IMR-90 (cell line): ENCODE results near the gene HYAL2. TPM values are rescaled to one million over a fixed set of nuclear protein-coding genes. Genes with fewer than 3 reads are reported as not detected.
A peak's percentile ranks its signal among the peaks of the same experiment; 100 is the strongest.

Experiments
- ATAC-seq: fragments of 200-7000 bp; cut with Tn5 transposase; 2 replicates; pipeline ENCODE4 v1.9.1; 2020; ENCODE audit warnings: low read depth, mild to moderate bottlenecking, moderate library complexity
- BruUV-seq: library from RNA; stranded (reverse); fragments of 400-500 nt; replicated peaks from 2 replicates; lab custom pipeline; 2021; lab: Mats Ljungman, UMichigan
- CTCF ChIA-PET: fragments of 300-600 bp; formaldehyde crosslinking; extraction: SDS; loops from one replicate; lab custom pipeline; 2021; ENCODE audit warnings: antibody characterized with exemption; lab: Yijun Ruan, JAX
- POLR2A ChIA-PET: fragments of 300-600 bp; sonication (Branson Sonifier 250); formaldehyde crosslinking; loops from one replicate; lab custom pipeline; 2022; ENCODE audit warnings: antibody characterized with exemption; ENCODE audit not compliant: unreplicated experiment; lab: Charles Lee
- DNase-seq: peaks from one replicate; pipeline ENCODE4 v3.0.0; 2013
- H2AFZ ChIP-seq: replicated peaks from 2 replicates; pipeline ENCODE3; 2013; ENCODE audit warnings: low read length, mild to moderate bottlenecking; ENCODE audit not compliant: poor library complexity
- H2AK5ac ChIP-seq: 2 replicates; pipeline ENCODE4 v1.6.1; 2013; ENCODE audit warnings: low read depth, low read length, inconsistent platforms
- H2AK9ac ChIP-seq: replicated peaks from 2 replicates; pipeline ENCODE3; 2013; ENCODE audit warnings: mild to moderate bottlenecking, low read depth, low read length, moderate library complexity; ENCODE audit not compliant: poor library complexity
- H2BK120ac ChIP-seq: 2 replicates; pipeline ENCODE4 v1.6.1; 2013; ENCODE audit warnings: low read depth, low read length, inconsistent platforms
- H2BK15ac ChIP-seq: 3 replicates; pipeline ENCODE4 v1.6.1; 2013; ENCODE audit warnings: low read depth, low read length, inconsistent platforms
- H2BK20ac ChIP-seq: 2 replicates; pipeline ENCODE4 v1.6.1; 2013; ENCODE audit warnings: low read depth, mild to moderate bottlenecking, inconsistent platforms, low read length, moderate library complexity
- H2BK5ac ChIP-seq: 2 replicates; pipeline ENCODE4 v1.6.1; 2013; ENCODE audit warnings: mild to moderate bottlenecking, low read depth, low read length, inconsistent platforms; ENCODE audit not compliant: poor library complexity, severe bottlenecking
- H3K14ac ChIP-seq: replicated peaks from 2 replicates; pipeline ENCODE4 v1.6.1; 2013; ENCODE audit warnings: low read depth, low read length, inconsistent platforms
- H3K18ac ChIP-seq: 2 replicates; pipeline ENCODE4 v1.6.1; 2013; ENCODE audit warnings: low read depth, low read length, control low read depth
- H3K23ac ChIP-seq: 2 replicates; pipeline ENCODE4 v1.6.1; 2013; ENCODE audit warnings: low read depth, low read length, inconsistent platforms
- H3K27ac ChIP-seq: 2 replicates; pipeline ENCODE4 v1.5.1; 2013; ENCODE audit warnings: mild to moderate bottlenecking, control low read depth, low read length; ENCODE audit not compliant: insufficient read depth
- H3K27me3 ChIP-seq: 2 replicates; pipeline ENCODE4 v1.6.1; 2013; ENCODE audit warnings: low read length; ENCODE audit not compliant: control insufficient read depth, insufficient read depth
- H3K36me3 ChIP-seq: 2 replicates; pipeline ENCODE4 v1.6.1; 2013; ENCODE audit warnings: low read length, mixed read lengths; ENCODE audit not compliant: control insufficient read depth, insufficient read depth
- H3K4ac ChIP-seq: 2 replicates; pipeline ENCODE4 v1.6.1; 2013; ENCODE audit warnings: low read depth, low read length, inconsistent platforms
- H3K4me1 ChIP-seq: 2 replicates; pipeline ENCODE4 v1.6.1; 2013; ENCODE audit warnings: low read length, mixed read lengths; ENCODE audit not compliant: control insufficient read depth, insufficient read depth
- H3K4me2 ChIP-seq: 2 replicates; pipeline ENCODE4 v1.6.1; 2013; ENCODE audit warnings: low read depth, mild to moderate bottlenecking, control low read depth, low read length, moderate library complexity
- H3K4me3 ChIP-seq: 2 replicates; pipeline ENCODE4 v1.5.1; 2013; ENCODE audit warnings: low read depth, mild to moderate bottlenecking, control low read depth, low read length, moderate library complexity; ENCODE audit not compliant: insufficient read depth
- H3K56ac ChIP-seq: 2 replicates; pipeline ENCODE4 v1.6.1; 2013; ENCODE audit warnings: low read length, inconsistent platforms; ENCODE audit not compliant: insufficient read depth; ENCODE audit errors: extremely low read depth
- H3K79me1 ChIP-seq, 2 experiments: 2 replicates each; pipeline ENCODE4 v1.6.1; 2013; ENCODE audit warnings: low read length in 2 of 2, inconsistent platforms in 1 of 2, low read depth in 1 of 2
- H3K9ac ChIP-seq: 2 replicates; pipeline ENCODE4 v1.6.1; 2013; ENCODE audit warnings: low read depth, low read length, control low read depth
- H3K9me1 ChIP-seq: 2 replicates; pipeline ENCODE4 v1.6.1; 2013; ENCODE audit warnings: low read length, inconsistent platforms; ENCODE audit not compliant: insufficient read depth
- H3K9me3 ChIP-seq: 2 replicates; pipeline ENCODE4 v1.6.1; 2013; ENCODE audit warnings: low read length; ENCODE audit not compliant: control insufficient read depth, insufficient read depth
- H4K20me1 ChIP-seq: 2 replicates; pipeline ENCODE4 v1.6.1; 2013; ENCODE audit warnings: low read length, inconsistent platforms; ENCODE audit not compliant: insufficient read depth
- H4K5ac ChIP-seq: 2 replicates; pipeline ENCODE4 v1.6.1; 2013; ENCODE audit warnings: mild to moderate bottlenecking, low read depth, low read length, control low read depth
- H4K8ac ChIP-seq, 2 experiments: 2 replicates each; pipeline ENCODE4 v1.6.1; 2013; ENCODE audit warnings: low read depth in 2 of 2, low read length in 2 of 2, control low read depth in 1 of 2, inconsistent platforms in 1 of 2
- H4K91ac ChIP-seq: 2 replicates; pipeline ENCODE4 v1.6.1; 2013; ENCODE audit warnings: low read depth, low read length, inconsistent platforms; ENCODE audit not compliant: insufficient read depth
- CEBPB ChIP-seq: IDR thresholded peaks from 2 replicates; pipeline ENCODE4 v1.6.1; 2012; ENCODE audit warnings: low read depth, low read length, improper control_type of control experiment
- CTCF ChIP-seq: conservative IDR thresholded peaks from 2 replicates; pipeline ENCODE4 v1.5.1; 2012; ENCODE audit warnings: mild to moderate bottlenecking, low read depth, low read length, improper control_type of control experiment
- MXI1 ChIP-seq: IDR thresholded peaks from 2 replicates; pipeline ENCODE4 v1.6.1; 2012; ENCODE audit warnings: low read depth, mild to moderate bottlenecking, low read length, moderate library complexity, borderline replicate concordance
- POLR2A ChIP-seq: IDR thresholded peaks from 2 replicates; pipeline ENCODE4 v1.6.1; 2012; ENCODE audit warnings: mild to moderate bottlenecking, low read depth, low read length
- RAD21 ChIP-seq: IDR thresholded peaks from 2 replicates; pipeline ENCODE4 v1.6.1; 2012; ENCODE audit warnings: low read length, improper control_type of control experiment
- SMC3 ChIP-seq: fragments of 150-350 bp; IDR thresholded peaks from 2 replicates; pipeline ENCODE4 v1.6.1; 2016; ENCODE audit warnings: low read depth, mild to moderate bottlenecking, antibody characterized with exemption, low read length, moderate library complexity
- USF2 ChIP-seq: fragments of 150-350 bp; IDR thresholded peaks from 2 replicates; pipeline ENCODE4 v1.6.1; 2017; ENCODE audit warnings: mild to moderate bottlenecking, antibody characterized with exemption, low read length, low read depth
- WGBS, 2 experiments: methylation state at CpG; one replicate each; pipeline versions ENCODE4 v1.1.5 to v1.1.7; 2013; ENCODE audit warnings: missing lambda C conversion rate in 2 of 2; ENCODE audit not compliant: insufficient read length in 1 of 2; ENCODE audit errors: extremely low coverage in 2 of 2; 5-methylcytosine and 5-hydroxymethylcytosine counted together
- dilution Hi-C: fragments of 300-500 bp; cut with HindIII; formaldehyde crosslinking; loops from one replicate; pipeline ENCODE4 v1.14.3; 2018; ENCODE audit warnings: low sequenced_read_pairs; ENCODE audit not compliant: unreplicated experiment
- in situ Hi-C: fragments of 300-500 bp; cut with MboI; formaldehyde crosslinking; loops from 3 replicates; pipeline ENCODE4 v1.14.3; 2019; ENCODE audit warnings: low sequenced_read_pairs, inconsistent platforms, mixed read lengths
- intact Hi-C: fragments of 100-400 bp; cut with micrococcal nuclease; formaldehyde crosslinking; loops from 2 replicates; pipeline ENCODE4 v1.10.0; 2022
- polyA plus RNA-seq, 3 experiments: library from polyadenylated mRNA; depleted of rRNA; stranded (reverse); fragments of >200 nt; gene quantifications; 2 replicates each; pipeline ENCODE4 v1.2.3, GENCODE V29; 2012; ENCODE audit warnings: low replicate concordance in 1 of 3
- total RNA-seq: library from RNA; depleted of rRNA; stranded (reverse); fragments of >200 nt; gene quantifications from 2 replicates; pipeline ENCODE4 v1.2.3, GENCODE V29; 2012

The HYAL2 gene
- total and polyA plus RNA-seq, 2 of the 4 experiments (the other 2 are of a cell fraction): 56.8 to 104 TPM

GRCh38 chr3:50333744-50334328, 11.3 kb upstream of the HYAL2 start:
- no peak overlapping the region for H2BK120ac ChIP-seq
- CTCF ChIA-PET: interaction anchor here (0.7 to 1.0 kb wide), 3 partner anchors 10 to 81 kb away, joined by 3 read pairs; no protein-coding TSS in a partner anchor
- peak overlapping the region; percentile 5; the same call in 1 of the 2 replicates for H2AK5ac ChIP-seq
- H4K8ac ChIP-seq: peak overlapping the region in 1 of 2 experiments; percentile 74; a peak in 1 of 4 replicates
- H4K5ac ChIP-seq: no peak overlapping the region
- H2AK9ac ChIP-seq: peak overlapping the region; percentile 63
- BruUV-seq: no TSS peak
- H3K9me1 ChIP-seq: peaks cover 21% of the 10 kb centered on the region
- ATAC-seq (no peak), DNase-seq (peak; percentile 86)
- dilution Hi-C loops (no loop called here), in situ Hi-C loops (loop anchor here (25.0 kb wide), 3 partner anchors 1053 to 1828 kb away; partner anchors contain the start of genes ABHD14B, GPR62, MANF and PCBP4), intact Hi-C loops (no loop called here)
- no peak overlapping the region for H2BK5ac ChIP-seq
- no peak overlapping the region for H3K4me3 ChIP-seq
- H4K91ac ChIP-seq: no peak overlapping the region
- peaks cover 19% of the 10 kb centered on the region for H3K4me1 ChIP-seq
- H3K14ac ChIP-seq: no peak overlapping the region
- H2BK20ac ChIP-seq: no peak overlapping the region
- H3K79me1 ChIP-seq: peaks cover 39 to 62% of the 10 kb centered on the region in 2 experiments
- H3K56ac ChIP-seq: no peak overlapping the region
- H4K20me1 ChIP-seq: peaks cover 51% of the 10 kb centered on the region
- H3K4me2 ChIP-seq: peak overlapping the region; percentile 48; the same call in 1 of the 2 replicates
- peaks cover 32% of the 10 kb centered on the region for H3K36me3 ChIP-seq
- no peaks in the 10 kb centered on the region for H3K9me3 ChIP-seq
- peak overlapping the region; percentile 14; the same call in 1 of the 2 replicates for H3K27ac ChIP-seq
- POLR2A ChIA-PET: interaction anchor here (0.6 kb wide), 1 partner anchor 1214 kb away, joined by 16 read pairs; no protein-coding TSS in a partner anchor
- no peak overlapping the region for H3K18ac ChIP-seq
- peak overlapping the region; percentile 17; the same call in 1 of the 2 replicates for H3K9ac ChIP-seq
- 80% methylated on average over 1 of the region's 12 CpGs; no CpG with 5 or more reads in 1 of the 2 experiments for WGBS, 2 experiments
- H3K4ac ChIP-seq: peak overlapping the region; percentile 1
- H2BK15ac ChIP-seq: no peak overlapping the region
- H3K27me3 ChIP-seq: no peaks in the 10 kb centered on the region
- H3K23ac ChIP-seq: no peak overlapping the region
- no peak for TF ChIP-seq CEBPB
- TF ChIP-seq USF2: no peak
- TF ChIP-seq POLR2A: peak; percentile 57
- no peak for TF ChIP-seq MXI1
- no peak for TF ChIP-seq CTCF
- TF ChIP-seq SMC3: no peak
- no peak for TF ChIP-seq RAD21
- H2AFZ ChIP-seq: no peak overlapping the region
